ENCODE measurements around the gene APBB1. TPM values are rescaled to one million over a fixed set of nuclear protein-coding genes. Genes with fewer than 3 reads are reported as not detected.
A peak's percentile ranks its signal among the peaks of the same experiment; 100 is the strongest.

Gene APBB1
- total RNA-seq, 2 donors from 2014 or later: 6.6 to 10.2 TPM

DNA sequence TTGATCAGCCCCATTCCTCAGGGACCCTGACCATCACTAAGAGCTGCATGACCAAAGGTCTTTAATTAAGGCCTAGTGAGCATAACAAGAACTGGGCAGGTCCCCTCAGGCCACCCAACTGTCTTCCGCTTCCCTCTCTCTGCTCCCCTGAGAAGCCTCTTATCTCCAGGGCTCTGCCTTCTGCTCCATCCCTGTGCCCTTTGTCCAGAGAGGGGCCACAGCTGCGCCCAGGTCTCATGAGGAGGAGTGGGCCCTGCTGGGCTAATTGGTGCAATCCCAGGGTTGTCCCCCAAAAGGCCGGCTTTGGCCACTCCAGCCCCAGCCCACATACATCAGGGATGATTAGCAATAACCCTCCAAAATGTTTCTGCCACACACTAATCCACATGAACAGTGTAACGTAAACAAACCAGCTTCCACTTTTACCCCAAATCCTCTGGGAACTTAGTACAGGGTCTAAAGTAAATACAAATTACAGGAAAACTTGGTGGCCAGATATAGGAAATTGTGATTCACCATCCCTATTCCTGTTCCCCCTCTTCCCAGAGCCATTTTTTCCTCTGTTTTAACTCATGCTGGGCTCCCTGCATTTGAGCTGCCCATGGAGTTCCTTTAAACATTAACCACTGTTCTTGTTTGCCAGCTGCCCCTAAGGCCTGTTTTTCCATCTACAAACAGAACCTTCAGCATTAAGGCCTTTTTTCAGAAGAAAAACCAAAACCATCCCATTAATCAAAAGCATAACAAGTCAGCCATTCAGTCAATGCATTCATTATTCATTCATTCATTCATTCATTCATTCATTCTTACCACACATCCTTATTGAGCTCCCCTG lies 64.0 kb downstream of the APBB1 start:
- no peaks in the 10 kb centered on the region for H3K4me1 ChIP-seq
- H3K36me3 ChIP-seq: no peaks in the 10 kb centered on the region
- H3K9me3 ChIP-seq: no peaks in the 10 kb centered on the region
- H3K27me3 ChIP-seq: no peaks in the 10 kb centered on the region
- TF ChIP-seq, protein P1, sequence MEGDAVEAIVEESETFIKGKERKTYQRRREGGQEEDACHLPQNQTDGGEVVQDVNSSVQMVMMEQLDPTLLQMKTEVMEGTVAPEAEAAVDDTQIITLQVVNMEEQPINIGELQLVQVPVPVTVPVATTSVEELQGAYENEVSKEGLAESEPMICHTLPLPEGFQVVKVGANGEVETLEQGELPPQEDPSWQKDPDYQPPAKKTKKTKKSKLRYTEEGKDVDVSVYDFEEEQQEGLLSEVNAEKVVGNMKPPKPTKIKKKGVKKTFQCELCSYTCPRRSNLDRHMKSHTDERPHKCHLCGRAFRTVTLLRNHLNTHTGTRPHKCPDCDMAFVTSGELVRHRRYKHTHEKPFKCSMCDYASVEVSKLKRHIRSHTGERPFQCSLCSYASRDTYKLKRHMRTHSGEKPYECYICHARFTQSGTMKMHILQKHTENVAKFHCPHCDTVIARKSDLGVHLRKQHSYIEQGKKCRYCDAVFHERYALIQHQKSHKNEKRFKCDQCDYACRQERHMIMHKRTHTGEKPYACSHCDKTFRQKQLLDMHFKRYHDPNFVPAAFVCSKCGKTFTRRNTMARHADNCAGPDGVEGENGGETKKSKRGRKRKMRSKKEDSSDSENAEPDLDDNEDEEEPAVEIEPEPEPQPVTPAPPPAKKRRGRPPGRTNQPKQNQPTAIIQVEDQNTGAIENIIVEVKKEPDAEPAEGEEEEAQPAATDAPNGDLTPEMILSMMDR (IDR thresholded peaks at IDR 0.05): no peak
- no peak for DNase-seq
- H3K27ac ChIP-seq: no peak overlapping the region
- no peak overlapping the region for H3K9ac ChIP-seq (ENCODE audit: low read depth in 2 of 2, low read length in 2 of 2)
- no peak overlapping the region for H3K4me3 ChIP-seq
- intact Hi-C loops (cut with DNase I): loop anchor here (5.0 to 10.0 kb wide), 3 partner anchors 60 to 333 kb away; partner anchors contain the start of gene CCKBR

- intact Hi-C loops (cut with DNase I): loop anchor here (5.0 to 10.0 kb wide), 3 partner anchors 59 to 331 kb away; partner anchors contain the start of gene CCKBR
- no peaks in the 10 kb centered on the region for H3K27me3 ChIP-seq
These were observed 65.4 kb downstream of the APBB1 start for GRCh38 chr11:6353367-6353987.

GRCh38 chr11:6351782-6352382 lies 67.0 kb downstream of the APBB1 start:
- Histone ChIP-seq H3K9ac (ENCODE audit: low read depth in 2 of 2, low read length in 2 of 2) (no peak overlapping the region), H3K36me3 (no peaks in the 10 kb centered on the region), H3K9me3 (no peaks in the 10 kb centered on the region), H3K27ac (no peak overlapping the region), H3K4me3 (no peak overlapping the region), H3K4me1 (no peaks in the 10 kb centered on the region), H3K27me3 (no peaks in the 10 kb centered on the region)
- DNase-seq: no peak
- intact Hi-C loops (cut with DNase I): loop anchor here (5.0 to 10.0 kb wide), 3 partner anchors 57 to 330 kb away; partner anchors contain the start of gene CCKBR
- TF ChIP-seq, protein P1 (IDR thresholded peaks at IDR 0.05): no peak

More at GRCh38 chr11:6353367-6353987, 65.4 kb downstream of the APBB1 start:
- no peaks in the 10 kb centered on the region for H3K36me3 ChIP-seq
- peak; percentile 60 for DNase-seq
- no peak overlapping the region for H3K9ac ChIP-seq (ENCODE audit: low read depth in 2 of 2, low read length in 2 of 2)
- H3K9me3 ChIP-seq: no peaks in the 10 kb centered on the region
- H3K27ac ChIP-seq: no peak overlapping the region
- TF ChIP-seq, protein P1 (IDR thresholded peaks at IDR 0.05): peak; percentile 91
- H3K4me1 ChIP-seq: no peaks in the 10 kb centered on the region
- H3K4me3 ChIP-seq: no peak overlapping the region

GRCh38 chr11:6350486-6350885 lies 68.4 kb downstream of the APBB1 start:
- Histone ChIP-seq H3K4me1 (no peaks in the 10 kb centered on the region), H3K4me3 (no peak overlapping the region), H3K9me3 (no peaks in the 10 kb centered on the region), H3K9ac (ENCODE audit: low read depth in 2 of 2, low read length in 2 of 2) (no peak overlapping the region), H3K27ac (no peak overlapping the region), H3K36me3 (no peaks in the 10 kb centered on the region), H3K27me3 (no peaks in the 10 kb centered on the region)
- intact Hi-C loops (cut with DNase I): loop anchor here (5.0 to 10.0 kb wide), 3 partner anchors 56 to 328 kb away; partner anchors contain the start of gene CCKBR
- no peak for DNase-seq
- TF ChIP-seq, protein P1 (IDR thresholded peaks at IDR 0.05): no peak

- H3K27me3 ChIP-seq: no peaks in the 10 kb centered on the region
- H3K4me3 ChIP-seq: no peak overlapping the region
- H3K9ac ChIP-seq (ENCODE audit: low read depth in 2 of 2, low read length in 2 of 2): no peak overlapping the region
- no peaks in the 10 kb centered on the region for H3K4me1 ChIP-seq
- intact Hi-C loops (cut with DNase I): loop anchor here (5.0 to 10.0 kb wide), 3 partner anchors 55 to 328 kb away; partner anchors contain the start of gene CCKBR
- H3K36me3 ChIP-seq: no peaks in the 10 kb centered on the region
- H3K27ac ChIP-seq: no peak overlapping the region
- DNase-seq: no peak
- H3K9me3 ChIP-seq: no peaks in the 10 kb centered on the region
- TF ChIP-seq, protein P1 (IDR thresholded peaks at IDR 0.05): no peak
These were observed 68.9 kb downstream of the APBB1 start for GRCh38 chr11:6350043-6350442.

Data from colonic mucosa (tissue), 4 donors.